AG04450 (cell line): ENCODE data around the gene ATP2B2. TPM values are rescaled to one million over a fixed set of nuclear protein-coding genes. Genes with fewer than 3 reads are reported as not detected.

ENCODE experiments used
- CTCF ChIA-PET: fragments of 300-600, 350-600 bp; formaldehyde crosslinking; extraction: SDS; loops from one replicate; lab custom pipeline; 2022; ENCODE audit warnings: antibody characterized with exemption, inconsistent platforms; lab: Charles Lee
- POLR2A ChIA-PET: fragments of 350-600 bp; formaldehyde crosslinking; extraction: SDS; loops from one replicate; lab custom pipeline; 2021; ENCODE audit warnings: antibody characterized with exemption, inconsistent platforms; lab: Yijun Ruan, JAX
- DNase-seq: peaks from one replicate; pipeline ENCODE4 v3.0.0-alpha.2; 2011; ENCODE audit warnings: low read depth, low spot score
- H3K27ac ChIP-seq: one replicate; pipeline ENCODE4 v1.5.1; 2012; ENCODE audit warnings: low read depth, low read length, control low read depth
- H3K27me3 ChIP-seq: one replicate; pipeline ENCODE4 v1.6.0; 2012; ENCODE audit warnings: low read length; ENCODE audit not compliant: control insufficient read depth, insufficient read depth
- H3K4me3 ChIP-seq: 2 replicates; pipeline ENCODE4 v1.5.1; 2011; ENCODE audit warnings: mild to moderate bottlenecking, low read depth, low read length, control low read depth
- H3K9me3 ChIP-seq: 2 replicates; pipeline ENCODE4 v1.5.1; 2012; ENCODE audit warnings: low read length; ENCODE audit not compliant: control insufficient read depth, insufficient read depth
- polyA plus RNA-seq: library from polyadenylated mRNA; depleted of rRNA; stranded (reverse); fragments of >200 nt; gene quantifications from 2 replicates; pipeline ENCODE4 v1.2.3, GENCODE V29; 2011
- TF ChIP-seq, protein P1 (sequence below): IDR thresholded peaks from 2 replicates; pipeline ENCODE4 v1.5.1; 2011; ENCODE audit warnings: low read depth, low read length, control low read depth, inconsistent platforms

The ATP2B2 gene
- polyA plus RNA-seq, 1 experiment = 0.01 TPM

DNA sequence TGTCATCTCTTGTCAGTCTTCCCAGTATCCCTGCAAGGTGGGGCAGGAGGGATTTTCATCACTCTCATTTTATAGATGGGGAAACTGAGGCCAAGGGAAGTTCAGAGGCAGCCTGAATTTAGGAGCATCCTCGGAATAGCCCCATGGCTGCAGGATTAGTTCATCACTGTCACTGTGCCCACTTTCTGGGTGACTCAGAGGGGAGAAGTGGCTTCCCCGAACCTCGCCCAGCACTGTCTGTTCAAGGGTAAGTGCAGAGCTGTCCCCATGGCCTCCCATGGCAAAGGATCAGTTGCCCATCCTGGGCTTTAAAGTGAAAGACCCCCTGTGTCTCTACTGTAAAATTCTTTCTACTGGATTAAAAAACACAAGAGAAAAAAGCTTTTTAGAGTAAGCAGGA, 124.5 kb downstream of the ATP2B2 start:
- H3K4me3 ChIP-seq = no peak overlapping the region
- ChIA-PET POLR2A (no interaction called here), CTCF (no interaction called here)
- no peak overlapping the region for H3K27ac ChIP-seq
- peaks cover 42% of the 10 kb centered on the region for H3K27me3 ChIP-seq
- no peak for DNase-seq
- TF ChIP-seq, protein P1, sequence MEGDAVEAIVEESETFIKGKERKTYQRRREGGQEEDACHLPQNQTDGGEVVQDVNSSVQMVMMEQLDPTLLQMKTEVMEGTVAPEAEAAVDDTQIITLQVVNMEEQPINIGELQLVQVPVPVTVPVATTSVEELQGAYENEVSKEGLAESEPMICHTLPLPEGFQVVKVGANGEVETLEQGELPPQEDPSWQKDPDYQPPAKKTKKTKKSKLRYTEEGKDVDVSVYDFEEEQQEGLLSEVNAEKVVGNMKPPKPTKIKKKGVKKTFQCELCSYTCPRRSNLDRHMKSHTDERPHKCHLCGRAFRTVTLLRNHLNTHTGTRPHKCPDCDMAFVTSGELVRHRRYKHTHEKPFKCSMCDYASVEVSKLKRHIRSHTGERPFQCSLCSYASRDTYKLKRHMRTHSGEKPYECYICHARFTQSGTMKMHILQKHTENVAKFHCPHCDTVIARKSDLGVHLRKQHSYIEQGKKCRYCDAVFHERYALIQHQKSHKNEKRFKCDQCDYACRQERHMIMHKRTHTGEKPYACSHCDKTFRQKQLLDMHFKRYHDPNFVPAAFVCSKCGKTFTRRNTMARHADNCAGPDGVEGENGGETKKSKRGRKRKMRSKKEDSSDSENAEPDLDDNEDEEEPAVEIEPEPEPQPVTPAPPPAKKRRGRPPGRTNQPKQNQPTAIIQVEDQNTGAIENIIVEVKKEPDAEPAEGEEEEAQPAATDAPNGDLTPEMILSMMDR = no peak
- no peaks in the 10 kb centered on the region; the same call in 1 of the 2 replicates for H3K9me3 ChIP-seq

DNA sequence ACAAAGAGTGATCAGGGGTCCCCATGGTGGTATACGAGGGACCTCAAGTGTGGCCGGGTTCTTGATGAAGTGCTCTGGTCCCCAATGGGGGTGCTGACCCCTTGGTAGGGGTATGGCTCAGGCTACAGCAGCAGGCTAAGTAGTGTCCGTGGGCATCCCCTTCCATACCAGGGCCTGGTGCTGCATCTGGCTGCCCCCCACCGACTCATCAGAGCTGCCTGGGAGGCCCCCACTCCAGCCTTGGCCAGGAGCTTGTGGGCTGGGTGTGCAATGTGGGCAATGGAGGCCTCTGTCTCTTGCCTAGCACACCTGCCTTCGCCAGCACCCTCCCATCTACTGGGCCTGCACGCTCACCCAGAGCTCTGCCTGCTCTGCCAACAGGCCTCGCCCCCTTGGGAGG, 125.4 kb downstream of the ATP2B2 start:
- TF ChIP-seq, protein P1 = no peak
- H3K27me3 ChIP-seq = peaks cover 39% of the 10 kb centered on the region
- no peak overlapping the region for H3K27ac ChIP-seq
- ChIA-PET CTCF (no interaction called here), POLR2A (no interaction called here)
- no peak overlapping the region for H3K4me3 ChIP-seq
- no peak for DNase-seq
- no peaks in the 10 kb centered on the region; the same call in 1 of the 2 replicates for H3K9me3 ChIP-seq

DNA sequence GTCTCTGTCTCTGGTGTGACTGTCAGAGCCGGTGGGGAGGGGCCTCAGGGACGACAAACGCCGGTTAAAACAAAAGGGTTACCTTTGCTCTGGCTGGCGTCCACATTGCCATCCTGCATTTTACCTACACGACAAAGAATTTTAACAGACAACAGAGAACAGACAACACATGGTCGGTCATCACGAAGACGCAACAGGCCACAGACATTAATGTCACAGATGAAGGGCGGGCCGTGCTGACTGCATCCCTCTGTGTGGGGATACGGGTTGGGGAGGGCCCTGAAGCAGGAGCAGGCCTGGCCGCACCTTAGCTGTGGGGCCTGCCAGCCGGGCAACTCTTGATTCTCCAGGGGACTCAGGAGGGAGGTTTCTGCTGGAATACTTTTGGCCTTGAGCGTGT, 126.2 kb downstream of the ATP2B2 start:
- TF ChIP-seq, protein P1 = no peak
- H3K27ac ChIP-seq = no peak overlapping the region
- no peak for DNase-seq
- H3K9me3 ChIP-seq = no peaks in the 10 kb centered on the region; the same call in 1 of the 2 replicates
- ChIA-PET POLR2A (no interaction called here), CTCF (no interaction called here)
- peaks cover 33% of the 10 kb centered on the region for H3K27me3 ChIP-seq
- H3K4me3 ChIP-seq = no peak overlapping the region

DNA sequence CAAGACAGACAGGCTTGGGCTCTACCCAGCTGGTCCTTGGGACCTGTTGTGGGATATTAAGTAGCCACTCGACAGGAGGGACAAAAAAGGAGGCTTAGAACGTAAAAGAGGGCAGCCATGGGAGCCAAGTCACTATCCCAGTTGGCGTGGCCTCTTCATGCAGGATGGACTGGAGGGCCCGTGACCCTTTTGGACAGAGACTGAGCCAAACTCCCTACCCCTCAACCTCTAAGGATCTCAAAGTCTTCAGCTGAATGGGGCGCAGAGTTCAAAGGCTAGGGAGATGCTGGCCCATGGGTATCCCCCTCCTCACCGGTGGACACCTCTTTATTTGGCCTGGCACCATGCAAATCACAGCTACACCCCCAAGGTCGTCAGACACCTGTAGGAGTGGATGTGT, 126.6 kb downstream of the ATP2B2 start:
- TF ChIP-seq, protein P1 = no peak
- H3K27me3 ChIP-seq = peaks cover 28% of the 10 kb centered on the region
- no peak overlapping the region for H3K27ac ChIP-seq
- no peaks in the 10 kb centered on the region; the same call in 1 of the 2 replicates for H3K9me3 ChIP-seq
- no peak overlapping the region for H3K4me3 ChIP-seq
- DNase-seq = no peak
- POLR2A ChIA-PET = no interaction called here
- CTCF ChIA-PET = no interaction called here

DNA sequence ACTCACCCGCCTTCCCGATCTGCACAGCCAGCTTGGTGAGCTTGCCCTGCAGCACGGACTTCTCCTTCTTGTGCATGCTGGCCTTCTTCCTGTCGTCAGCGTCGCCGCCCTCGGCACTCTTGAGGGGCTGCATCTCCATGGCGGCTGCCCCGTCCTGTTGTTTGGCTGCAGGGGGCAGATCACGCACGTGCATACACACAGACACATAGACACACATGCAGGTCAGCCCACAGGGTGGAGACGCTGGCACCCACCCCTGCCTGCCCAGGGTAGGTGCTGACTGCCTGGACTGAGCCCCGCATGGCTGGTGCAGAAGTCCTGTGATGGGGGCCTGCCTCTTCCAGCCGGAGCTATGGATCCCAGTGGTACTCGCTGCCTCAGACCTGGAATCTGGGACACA, 127.1 kb downstream of the ATP2B2 start:
- no peak for DNase-seq
- CTCF ChIA-PET = no interaction called here
- peaks cover 24% of the 10 kb centered on the region for H3K27me3 ChIP-seq
- POLR2A ChIA-PET = no interaction called here
- TF ChIP-seq, protein P1 = no peak
- H3K9me3 ChIP-seq = no peaks in the 10 kb centered on the region; the same call in 1 of the 2 replicates
- H3K27ac ChIP-seq = no peak overlapping the region
- H3K4me3 ChIP-seq = no peak overlapping the region
